GM21737 (cell line): ENCODE results near the gene PPP6R2.

Experiments used
- ATAC-seq: cut with Tn5 transposase; IDR thresholded peaks from one replicate; pipeline ENCODE4 v1.9.1; 2021; ENCODE audit warnings: mild to moderate bottlenecking, moderate library complexity; ENCODE audit not compliant: unreplicated experiment

Gene PPP6R2

GRCh38 chr22:50481440-50482106 is 138.4 kb downstream of the PPP6R2 start, which contains the start of gene ADM2:
TSS of gene ADM2 (plus strand) at chr22:50481543. CDS start at chr22:50481848, 305 bp downstream.
- ATAC-seq, result no peak

GRCh38 chr22:50482107-50483074 is 139.3 kb downstream of the PPP6R2 start:
- ATAC-seq, result no peak

- no peak for ATAC-seq
Observed at GRCh38 chr22:50483106-50483505, 140.0 kb downstream of the PPP6R2 start.

- ATAC-seq, result no peak
Observed at GRCh38 chr22:50483556-50483955, 140.4 kb downstream of the PPP6R2 start.

- no peak for ATAC-seq
Observed at GRCh38 chr22:50483977-50484853, 141.1 kb downstream of the PPP6R2 start.

GRCh38 chr22:50485221-50486131 is 142.3 kb downstream of the PPP6R2 start:
- ATAC-seq, result no peak

GRCh38 chr22:50486561-50487289 is 143.6 kb downstream of the PPP6R2 start, which contains the start of gene MIOX:
TSS of gene MIOX (plus strand) at chr22:50486859. CDS start at chr22:50486898, 39 bp downstream.
- ATAC-seq, result no peak

GRCh38 chr22:50487290-50488005 is 144.3 kb downstream of the PPP6R2 start:
- no peak for ATAC-seq

GRCh38 chr22:50488006-50488677 is 145.0 kb downstream of the PPP6R2 start:
- no peak for ATAC-seq

- ATAC-seq, result no peak
Observed at GRCh38 chr22:50488886-50489285, 145.8 kb downstream of the PPP6R2 start.

- no peak for ATAC-seq
Observed at GRCh38 chr22:50489363-50490243, 146.5 kb downstream of the PPP6R2 start.

GRCh38 chr22:50490531-50491308 is 147.6 kb downstream of the PPP6R2 start:
- no peak for ATAC-seq
